Measurements from ENCODE around the gene DLG2. TPM values are rescaled to one million over a fixed set of nuclear protein-coding genes. Genes with fewer than 3 reads are reported as not detected.
"Not testable (repeated sequence)": the region's sequence is repeated elsewhere in the genome, so short reads cannot be mapped to it uniquely, and the experiment has no call there.

The DLG2 gene
- total RNA-seq, 3 donors from 2014 or later (not counting 1 experiment from before 2014, with no cell fraction given) = 1.7 to 2.9 (median 2.2) TPM

DNA sequence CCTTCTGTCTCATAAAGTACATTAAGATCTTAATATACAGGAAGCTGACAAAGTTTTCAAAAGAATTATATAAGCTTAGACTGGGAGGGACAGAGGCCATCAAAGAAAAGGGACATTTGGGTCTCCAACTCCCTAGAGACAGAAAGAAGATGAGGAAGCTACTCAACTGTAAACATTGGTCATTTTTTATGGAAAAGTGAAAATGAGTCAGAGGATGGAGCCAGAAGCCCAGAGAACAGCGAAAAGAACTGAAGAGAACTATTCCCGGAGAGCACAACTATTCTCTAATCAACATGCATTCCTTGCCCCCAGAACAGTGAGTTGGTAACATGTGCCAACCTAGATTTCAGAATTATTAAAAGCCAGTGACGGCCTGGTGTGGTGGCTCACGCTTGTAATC is 779.3 kb downstream of the DLG2 start:
- no peaks in the 10 kb centered on the region for H3K36me3 ChIP-seq (ENCODE audit: control insufficient read depth, insufficient read depth, low read length)
- no peaks in the 10 kb centered on the region for H3K27me3 Mint-ChIP-seq (ENCODE audit: low read depth in 2 of 2)
- ATAC-seq (no peak), DNase-seq (no peak)
- no peak overlapping the region for H3K27ac ChIP-seq (ENCODE audit: low read length)
- intact Hi-C loops (cut with micrococcal nuclease) = no loop called here
- H3K9me3 ChIP-seq (ENCODE audit: control insufficient read depth, insufficient read depth, low read length) = no peaks in the 10 kb centered on the region
- no peaks in the 10 kb centered on the region for H3K4me1 Mint-ChIP-seq
- no peaks in the 10 kb centered on the region for H3K27me3 ChIP-seq (ENCODE audit: control insufficient read depth, insufficient read depth, low read length)
- no peak overlapping the region for H3K27ac Mint-ChIP-seq
- H3K4me1 ChIP-seq (ENCODE audit: control insufficient read depth, insufficient read depth, low read length) = no peaks in the 10 kb centered on the region
- no peak overlapping the region for H3K4me3 Mint-ChIP-seq
- no peaks in the 10 kb centered on the region for H3K36me3 Mint-ChIP-seq
- TF ChIP-seq, protein P1, sequence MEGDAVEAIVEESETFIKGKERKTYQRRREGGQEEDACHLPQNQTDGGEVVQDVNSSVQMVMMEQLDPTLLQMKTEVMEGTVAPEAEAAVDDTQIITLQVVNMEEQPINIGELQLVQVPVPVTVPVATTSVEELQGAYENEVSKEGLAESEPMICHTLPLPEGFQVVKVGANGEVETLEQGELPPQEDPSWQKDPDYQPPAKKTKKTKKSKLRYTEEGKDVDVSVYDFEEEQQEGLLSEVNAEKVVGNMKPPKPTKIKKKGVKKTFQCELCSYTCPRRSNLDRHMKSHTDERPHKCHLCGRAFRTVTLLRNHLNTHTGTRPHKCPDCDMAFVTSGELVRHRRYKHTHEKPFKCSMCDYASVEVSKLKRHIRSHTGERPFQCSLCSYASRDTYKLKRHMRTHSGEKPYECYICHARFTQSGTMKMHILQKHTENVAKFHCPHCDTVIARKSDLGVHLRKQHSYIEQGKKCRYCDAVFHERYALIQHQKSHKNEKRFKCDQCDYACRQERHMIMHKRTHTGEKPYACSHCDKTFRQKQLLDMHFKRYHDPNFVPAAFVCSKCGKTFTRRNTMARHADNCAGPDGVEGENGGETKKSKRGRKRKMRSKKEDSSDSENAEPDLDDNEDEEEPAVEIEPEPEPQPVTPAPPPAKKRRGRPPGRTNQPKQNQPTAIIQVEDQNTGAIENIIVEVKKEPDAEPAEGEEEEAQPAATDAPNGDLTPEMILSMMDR (IDR thresholded peaks at IDR 0.05) = no peak
- 94% methylated on average over 4 of the region's 4 CpGs for whole genome bisulfite sequencing (ENCODE audit: insufficient coverage)
- no peak overlapping the region for H3K4me3 ChIP-seq (ENCODE audit: low read length)
- peaks cover 11 to 20% of the 10 kb centered on the region in 2 donors for H3K9me3 Mint-ChIP-seq

GRCh38 chr11:84840201-84840600 is 786.9 kb downstream of the DLG2 start:
- H3K4me1 ChIP-seq (ENCODE audit: control insufficient read depth, insufficient read depth, low read length); H3K27me3 ChIP-seq (ENCODE audit: control insufficient read depth, insufficient read depth, low read length); ATAC-seq; H3K4me1 Mint-ChIP-seq; H3K36me3 Mint-ChIP-seq; DNase-seq; H3K9me3 ChIP-seq (ENCODE audit: control insufficient read depth, insufficient read depth, low read length); H3K36me3 ChIP-seq (ENCODE audit: control insufficient read depth, insufficient read depth, low read length); H3K27ac Mint-ChIP-seq; H3K27me3 Mint-ChIP-seq (ENCODE audit: low read depth in 2 of 2); intact Hi-C loops (cut with micrococcal nuclease); H3K4me3 Mint-ChIP-seq; H3K27ac ChIP-seq (ENCODE audit: low read length); H3K4me3 ChIP-seq (ENCODE audit: low read length): not testable (repeated sequence)
- WGBS (ENCODE audit: insufficient coverage) = no CpG with 5 or more reads among the region's 1 CpG
- H3K9me3 Mint-ChIP-seq = peaks cover 11% of the 10 kb centered on the region in 2 donors

DNA sequence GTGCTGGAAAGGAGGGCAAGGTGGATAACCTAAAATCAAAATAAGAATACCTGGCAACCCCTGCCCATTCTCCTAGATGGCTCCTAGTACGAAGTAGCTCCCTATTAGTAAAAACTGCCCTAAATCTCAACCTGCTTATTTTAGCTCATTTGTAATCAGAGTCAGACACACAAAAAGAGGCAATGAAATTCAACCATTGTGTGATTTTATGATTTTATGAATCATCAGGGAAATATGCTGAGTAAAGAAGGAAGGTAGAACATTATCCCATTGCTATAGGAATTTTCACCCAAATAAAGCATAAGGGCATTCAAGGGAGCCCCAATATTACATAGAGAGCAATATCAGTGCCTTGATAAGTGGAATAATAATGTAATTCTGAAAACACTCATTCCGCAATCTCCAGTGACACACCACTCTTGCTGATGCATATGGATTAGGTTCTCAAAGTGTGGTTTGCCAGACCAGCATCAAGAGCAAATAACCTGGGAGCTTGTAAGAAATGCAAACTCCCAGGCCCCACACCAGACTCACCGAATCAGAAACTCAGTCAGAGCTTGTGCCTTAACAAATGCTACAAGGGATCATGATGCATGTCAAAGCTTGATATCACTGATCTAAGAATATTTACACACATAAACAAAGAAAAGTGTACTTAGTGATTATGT is 789.6 kb downstream of the DLG2 start:
- Mint-ChIP-seq H3K4me3 (no peak overlapping the region), H3K4me1 (no peaks in the 10 kb centered on the region), H3K36me3 (no peaks in the 10 kb centered on the region), H3K9me3 (peaks cover 12 to 13% of the 10 kb centered on the region in 2 donors), H3K27ac (no peak overlapping the region), H3K27me3 (ENCODE audit: low read depth in 2 of 2) (no peaks in the 10 kb centered on the region)
- DNase-seq (no peak), ATAC-seq (no peak)
- TF ChIP-seq, protein P1 (IDR thresholded peaks at IDR 0.05) = no peak
- Histone ChIP-seq H3K4me1 (ENCODE audit: control insufficient read depth, insufficient read depth, low read length) (no peaks in the 10 kb centered on the region), H3K27ac (ENCODE audit: low read length) (no peak overlapping the region), H3K36me3 (ENCODE audit: control insufficient read depth, insufficient read depth, low read length) (no peaks in the 10 kb centered on the region), H3K27me3 (ENCODE audit: control insufficient read depth, insufficient read depth, low read length) (no peaks in the 10 kb centered on the region), H3K9me3 (ENCODE audit: control insufficient read depth, insufficient read depth, low read length) (no peaks in the 10 kb centered on the region), H3K4me3 (ENCODE audit: low read length) (no peak overlapping the region)
- WGBS (ENCODE audit: insufficient coverage) = 90% methylated on average over 2 of the region's 3 CpGs
- intact Hi-C loops (cut with micrococcal nuclease) = no loop called here

DNA sequence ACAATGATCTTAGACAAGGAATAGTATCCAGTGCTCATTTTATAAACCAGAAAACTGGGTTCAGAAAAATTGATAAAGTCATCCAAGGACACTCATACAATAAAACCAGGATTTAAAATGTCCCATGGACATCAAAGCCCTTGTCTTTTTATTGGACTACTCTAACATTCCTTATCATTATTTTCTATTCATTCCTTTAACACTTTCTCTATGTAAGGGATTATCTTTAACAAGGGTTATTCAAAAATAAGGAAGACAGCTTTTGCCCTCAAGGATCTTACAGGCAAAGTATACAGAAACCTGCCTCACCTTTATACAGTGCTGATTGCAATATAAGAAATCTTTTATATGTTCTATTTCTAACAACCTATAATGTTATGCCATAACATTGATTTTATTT is 790.8 kb downstream of the DLG2 start:
- intact Hi-C loops (cut with micrococcal nuclease) = no loop called here
- peaks cover 11 to 14% of the 10 kb centered on the region in 2 donors for H3K9me3 Mint-ChIP-seq
- H3K27ac Mint-ChIP-seq = no peak overlapping the region
- Histone ChIP-seq H3K4me1 (ENCODE audit: control insufficient read depth, insufficient read depth, low read length) (no peaks in the 10 kb centered on the region), H3K27ac (ENCODE audit: low read length) (no peak overlapping the region), H3K4me3 (ENCODE audit: low read length) (no peak overlapping the region), H3K9me3 (ENCODE audit: control insufficient read depth, insufficient read depth, low read length) (no peaks in the 10 kb centered on the region), H3K36me3 (ENCODE audit: control insufficient read depth, insufficient read depth, low read length) (no peaks in the 10 kb centered on the region), H3K27me3 (ENCODE audit: control insufficient read depth, insufficient read depth, low read length) (no peaks in the 10 kb centered on the region)
- H3K4me1 Mint-ChIP-seq = no peaks in the 10 kb centered on the region
- TF ChIP-seq, protein P1 (IDR thresholded peaks at IDR 0.05) = no peak
- no peaks in the 10 kb centered on the region for H3K27me3 Mint-ChIP-seq (ENCODE audit: low read depth in 2 of 2)
- H3K4me3 Mint-ChIP-seq = no peak overlapping the region
- DNase-seq (no peak), ATAC-seq (no peak)
- H3K36me3 Mint-ChIP-seq = no peaks in the 10 kb centered on the region
